Myometrial cell (primary cell): ENCODE results near the gene ZNF350. TPM values are rescaled to one million over a fixed set of nuclear protein-coding genes. Genes with fewer than 3 reads are reported as not detected.

Source experiments
- total RNA-seq: library from RNA; depleted of rRNA; stranded (reverse); fragments of >200 nt; gene quantifications from 2 replicates; pipeline ENCODE4 v1.2.3, GENCODE V29; 2015

The ZNF350 gene
- total RNA-seq: 2.3 and 4.4 TPM in 2 replicates

GRCh38 chr19:51986309-51987291, at the start of gene ZNF350:
ZNF350 (minus strand) TSS chr19:51986840; CDS start chr19:51974360, 12,480 bp downstream.

GRCh38 chr19:52028027-52028779, 41.6 kb upstream of the ZNF350 start, which contains the start of gene ZNF614:
ZNF614 (minus strand) TSS chr19:52028379; CDS start chr19:52025745, 2,634 bp downstream.

GRCh38 chr19:52007806-52008557, 21.3 kb upstream of the ZNF350 start, which contains the start of gene ZNF615:
ZNF615 (minus strand) TSS chr19:52008211; CDS start chr19:52003711, 4,500 bp downstream.

GRCh38 chr19:51926784-51927741, 59.6 kb downstream of the ZNF350 start, which contains the start of gene ZNF613:
ZNF613 (plus strand) TSS chr19:51927472; CDS start chr19:51936221, 8,749 bp downstream.

Other genes starting within 250 kb of the ZNF350 start
- gene FPR1, start 235.0 kb downstream of the ZNF350 start, total RNA-seq: not detected in 2 replicates
- not detected in 2 replicates for gene FPR2, start 225.7 kb downstream of the ZNF350 start, total RNA-seq
- gene FPR3, start 191.7 kb downstream of the ZNF350 start, total RNA-seq: not detected in 2 replicates
- gene ZNF577, start 98.9 kb downstream of the ZNF350 start, total RNA-seq: 1.4 and 3.2 TPM in 2 replicates
- gene ZNF649, start 81.8 kb downstream of the ZNF350 start, total RNA-seq: 1.2 and 3.4 TPM in 2 replicates
- 3.7 and 8.1 TPM in 2 replicates for gene ZNF613, start 59.4 kb downstream of the ZNF350 start, total RNA-seq
- 2.3 and 4.6 TPM in 2 replicates for gene ZNF615, start 21.4 kb upstream of the ZNF350 start, total RNA-seq
- gene ZNF614, start 41.5 kb upstream of the ZNF350 start, total RNA-seq: 5.5 and 5.7 TPM in 2 replicates
- gene ZNF432, start 62.0 kb upstream of the ZNF350 start, total RNA-seq: 4.0 and 4.1 TPM in 2 replicates
- gene ZNF841, start 108.9 kb upstream of the ZNF350 start, total RNA-seq: 5.5 and 8.3 TPM in 2 replicates
- gene ZNF616, start 153.1 kb upstream of the ZNF350 start, total RNA-seq: 4.6 and 6.1 TPM in 2 replicates
- 2.8 and 5.8 TPM in 2 replicates for gene ZNF836, start 184.8 kb upstream of the ZNF350 start, total RNA-seq
- 208 and 312 TPM in 2 replicates for gene PPP2R1A, start 203.2 kb upstream of the ZNF350 start, total RNA-seq